Measurements from ENCODE around the gene CSNK1E. TPM values are rescaled to one million over a fixed set of nuclear protein-coding genes. Genes with fewer than 3 reads are reported as not detected.

CSNK1E gene
- total RNA-seq, 4 donors from 2014 or later: 84.5 to 164 (median 112) TPM

DNA sequence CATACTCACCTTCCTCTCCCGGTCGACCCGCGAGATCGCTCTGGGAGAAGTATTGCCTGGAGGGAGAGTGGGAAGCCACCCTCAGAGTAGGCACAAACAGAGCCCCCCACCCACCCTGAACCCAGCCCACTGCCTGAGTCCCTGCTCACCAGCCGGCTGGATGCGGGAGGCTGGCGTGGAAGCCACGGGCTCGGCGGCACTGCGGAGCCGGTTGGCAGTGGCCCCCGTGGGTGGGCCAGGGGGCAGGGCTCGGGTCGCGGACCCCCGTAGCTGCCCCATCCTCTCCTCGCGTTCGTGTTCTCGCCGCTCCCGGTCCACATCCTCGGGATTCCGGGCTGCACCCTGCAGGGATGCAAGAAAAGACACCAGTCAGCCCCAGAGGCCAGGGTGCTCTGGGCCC is 23.0 kb downstream of the CSNK1E start:
- DNase-seq (ENCODE audit: low spot score) (no peak), ATAC-seq (ENCODE audit: low FRiP score) (no peak)
- TF ChIP-seq, protein P1, sequence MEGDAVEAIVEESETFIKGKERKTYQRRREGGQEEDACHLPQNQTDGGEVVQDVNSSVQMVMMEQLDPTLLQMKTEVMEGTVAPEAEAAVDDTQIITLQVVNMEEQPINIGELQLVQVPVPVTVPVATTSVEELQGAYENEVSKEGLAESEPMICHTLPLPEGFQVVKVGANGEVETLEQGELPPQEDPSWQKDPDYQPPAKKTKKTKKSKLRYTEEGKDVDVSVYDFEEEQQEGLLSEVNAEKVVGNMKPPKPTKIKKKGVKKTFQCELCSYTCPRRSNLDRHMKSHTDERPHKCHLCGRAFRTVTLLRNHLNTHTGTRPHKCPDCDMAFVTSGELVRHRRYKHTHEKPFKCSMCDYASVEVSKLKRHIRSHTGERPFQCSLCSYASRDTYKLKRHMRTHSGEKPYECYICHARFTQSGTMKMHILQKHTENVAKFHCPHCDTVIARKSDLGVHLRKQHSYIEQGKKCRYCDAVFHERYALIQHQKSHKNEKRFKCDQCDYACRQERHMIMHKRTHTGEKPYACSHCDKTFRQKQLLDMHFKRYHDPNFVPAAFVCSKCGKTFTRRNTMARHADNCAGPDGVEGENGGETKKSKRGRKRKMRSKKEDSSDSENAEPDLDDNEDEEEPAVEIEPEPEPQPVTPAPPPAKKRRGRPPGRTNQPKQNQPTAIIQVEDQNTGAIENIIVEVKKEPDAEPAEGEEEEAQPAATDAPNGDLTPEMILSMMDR (IDR thresholded peaks at IDR 0.05): no peak

DNA sequence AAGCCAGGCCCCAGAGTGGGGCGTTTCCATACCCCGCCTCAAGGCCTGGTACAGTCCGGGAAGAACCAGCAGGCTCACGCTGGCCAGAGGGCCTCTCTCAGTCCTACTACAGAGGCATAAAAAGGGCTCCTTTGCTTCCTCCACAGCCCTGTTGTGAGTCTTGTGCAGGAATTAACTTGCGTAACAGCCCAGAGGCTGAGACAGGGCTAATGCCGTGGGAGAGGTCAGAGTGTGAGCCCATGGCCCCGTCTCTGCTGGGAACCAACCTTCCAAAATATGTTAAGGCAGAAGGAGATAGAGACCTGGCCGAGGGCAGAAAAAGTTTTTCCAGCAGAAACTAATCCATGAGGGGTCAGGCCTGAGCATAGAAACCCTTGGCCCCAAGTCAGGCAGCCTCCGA is 24.5 kb downstream of the CSNK1E start:
- TF ChIP-seq, protein P1 (IDR thresholded peaks at IDR 0.05): no peak
- ATAC-seq (ENCODE audit: low FRiP score) (no peak), DNase-seq (ENCODE audit: low spot score) (no peak)

DNA sequence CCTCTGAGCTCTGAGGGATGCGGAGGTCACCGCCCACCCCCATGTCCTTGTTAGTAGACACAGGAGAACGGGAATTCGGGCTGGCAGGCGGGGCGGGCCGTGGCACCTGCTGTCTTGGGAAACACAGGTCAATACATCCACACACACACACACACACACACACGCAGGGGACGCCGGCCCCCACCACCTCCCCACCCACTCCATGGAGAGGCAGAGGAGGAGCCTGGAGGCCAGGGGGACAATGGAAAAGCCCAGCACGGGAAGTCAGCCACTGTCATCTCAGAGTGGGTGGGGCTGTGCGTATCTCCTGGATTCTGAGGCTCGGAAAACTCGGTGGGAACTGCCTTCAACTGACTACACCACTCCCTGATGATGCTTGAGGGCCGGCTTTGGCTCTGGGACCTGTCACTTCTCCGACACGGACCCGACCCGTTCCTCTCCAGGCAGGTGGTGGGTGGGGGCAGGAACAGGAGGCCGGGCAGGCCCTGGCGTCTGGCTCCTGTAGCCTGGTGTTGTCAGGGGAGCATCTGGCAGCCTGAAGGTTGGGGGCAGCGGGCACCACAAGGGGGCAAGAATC is 25.9 kb downstream of the CSNK1E start:
- TF ChIP-seq, protein P1 (IDR thresholded peaks at IDR 0.05): no peak
- no peak for DNase-seq (ENCODE audit: low spot score)
- ATAC-seq (ENCODE audit: low FRiP score): no peak

DNA sequence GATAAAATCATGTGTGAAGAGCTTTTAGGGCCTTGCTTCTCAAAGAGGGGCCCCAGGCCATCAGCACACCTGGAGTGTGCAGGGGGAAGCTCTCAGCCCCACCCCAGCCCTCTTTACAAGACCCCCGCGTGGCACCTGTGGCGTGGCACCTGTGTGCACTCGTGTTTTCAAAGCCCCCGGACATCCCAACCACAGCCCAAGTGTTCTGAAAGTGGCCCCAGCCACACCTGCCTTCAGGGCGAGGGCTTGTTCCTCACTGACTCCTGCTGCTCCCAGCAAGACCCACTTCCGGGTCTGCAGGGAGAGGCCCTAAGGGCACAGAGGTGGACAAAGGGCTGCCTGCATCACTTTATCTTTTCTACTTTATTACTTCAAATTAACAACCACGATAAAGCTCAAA is 26.9 kb downstream of the CSNK1E start:
- ATAC-seq (ENCODE audit: low FRiP score): no peak
- TF ChIP-seq, protein P1 (IDR thresholded peaks at IDR 0.05): no peak
- no peak for DNase-seq (ENCODE audit: low spot score)

DNA sequence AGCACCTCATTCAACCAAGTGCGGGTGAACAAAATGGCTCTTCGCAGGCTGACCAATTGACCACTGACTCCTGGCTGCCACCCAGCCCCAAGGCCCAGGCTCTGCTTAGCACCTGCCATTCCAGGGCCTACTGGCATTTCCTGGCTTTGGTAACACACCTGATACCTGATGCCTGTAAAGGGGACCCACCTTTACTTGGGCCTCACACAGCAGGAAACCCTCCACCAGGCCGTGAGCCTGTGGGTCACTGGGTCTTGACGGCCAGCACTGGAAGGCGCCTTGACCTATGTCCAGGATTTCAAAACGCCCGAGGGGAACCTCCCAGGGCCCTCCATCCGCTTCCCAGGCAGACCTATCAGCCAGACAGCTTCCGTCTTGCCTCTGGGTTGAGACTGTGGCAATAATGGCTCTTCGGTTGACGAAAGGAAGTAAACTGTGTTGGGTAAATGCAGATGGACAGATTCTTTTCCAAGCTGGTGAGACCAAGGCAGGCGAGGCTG is 27.6 kb downstream of the CSNK1E start:
- ATAC-seq (ENCODE audit: low FRiP score) (no peak), DNase-seq (ENCODE audit: low spot score) (no peak)
- TF ChIP-seq, protein P1 (IDR thresholded peaks at IDR 0.05): no peak

DNA sequence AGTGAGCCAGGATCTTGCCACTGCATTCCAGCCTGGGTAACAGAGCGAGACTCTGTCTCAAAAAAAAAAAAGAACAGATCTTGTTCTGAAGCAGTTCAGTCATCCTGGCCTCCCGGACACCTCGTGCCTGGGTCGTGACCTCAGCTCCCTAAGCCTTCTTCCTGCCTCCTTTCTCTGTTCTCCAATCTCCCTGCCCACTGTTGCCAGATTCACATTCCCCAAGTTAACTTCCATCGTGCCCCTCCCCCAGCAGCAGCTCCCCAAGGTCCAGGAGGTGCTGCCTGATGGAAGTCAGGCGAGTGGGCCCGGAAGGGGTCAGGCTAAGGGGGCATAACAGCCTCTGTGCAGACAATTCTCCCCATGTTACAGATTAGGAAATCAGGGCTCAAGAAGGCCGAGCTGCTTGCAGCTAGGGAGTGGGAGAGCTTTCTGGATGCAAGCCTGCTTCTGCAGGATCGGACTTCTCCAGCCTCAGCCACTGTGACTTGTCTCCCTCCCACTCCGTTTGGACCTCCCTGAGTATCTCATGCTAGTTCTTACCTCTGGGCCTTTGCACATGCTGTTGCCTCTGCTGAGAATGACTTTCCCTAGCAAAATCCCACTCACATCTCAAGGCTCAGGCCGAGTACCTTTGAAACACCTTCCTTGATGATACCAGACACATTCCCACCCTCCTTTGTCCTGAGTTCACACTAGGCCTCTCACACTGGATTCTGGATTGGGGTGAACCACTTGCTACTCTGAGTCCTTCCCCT is 30.1 kb downstream of the CSNK1E start:
- TF ChIP-seq, protein P1 (IDR thresholded peaks at IDR 0.05): no peak
- DNase-seq (ENCODE audit: low spot score): no peak
- no peak for ATAC-seq (ENCODE audit: low FRiP score)

DNA sequence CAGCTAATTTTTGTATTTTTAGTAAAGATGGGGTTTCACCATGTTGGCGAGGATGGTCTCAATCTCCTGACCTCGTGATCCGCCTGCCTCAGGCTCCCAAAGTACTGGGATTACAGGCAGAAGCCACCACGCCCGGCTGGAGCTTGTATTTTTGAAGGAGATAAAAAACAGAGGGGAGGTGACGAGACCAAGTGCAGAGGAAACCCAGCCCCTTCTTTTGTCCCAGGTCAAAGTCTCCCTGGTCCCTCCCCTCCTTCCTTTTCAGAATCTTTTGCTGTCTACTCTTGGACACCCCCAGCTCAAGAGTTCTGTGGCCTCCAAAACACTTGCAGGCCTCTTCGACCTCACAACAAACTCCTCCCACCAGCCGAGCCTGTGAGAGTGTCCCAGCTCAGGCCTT is 32.2 kb downstream of the CSNK1E start:
- TF ChIP-seq, protein P1 (IDR thresholded peaks at IDR 0.05): no peak
- no peak for ATAC-seq (ENCODE audit: low FRiP score)
- no peak for DNase-seq (ENCODE audit: low spot score)

Measured in omental fat pad (tissue), 4 donors.